ENCODE measurements around the gene C10orf67.

GRCh38 chr10:23368816-23369640 is 24.4 kb upstream of the C10orf67 start:
- no peak for TF ChIP-seq CTCF (IDR thresholded peaks at IDR 0.05)
- no peak for TF ChIP-seq POLR2A (IDR thresholded peaks at IDR 0.05)
